Esophagus muscularis mucosa (tissue), 4 donors: ENCODE measurements around the gene ASB2. TPM values are rescaled to one million over a fixed set of nuclear protein-coding genes. Genes with fewer than 3 reads are reported as not detected.

Experiments
- DNase-seq: peaks from one replicate; pipeline ENCODE4 v3.0.0-alpha.2; 2017; ENCODE audit errors: extremely low spot score
- H3K27ac ChIP-seq, 4 donors: fragments of 200-600 bp; sonication (generic); replicated peaks in 1 of 4; 1 replicate in 3 of 4; 2 replicates in 1 of 4; pipeline ENCODE4 v1.5.1; 2016 to 2019; ENCODE audit warnings: mild to moderate bottlenecking in 1 of 4
- H3K27me3 ChIP-seq, 4 donors: fragments of 200-600 bp; sonication (generic); one replicate each; pipeline versions ENCODE4 v1.5.1 to v1.6.0; 2016 to 2019
- H3K36me3 ChIP-seq, 4 donors: fragments of 200-600 bp; sonication (generic); one replicate each; pipeline ENCODE4 v1.5.1; 2016 to 2019
- H3K4me1 ChIP-seq, 4 donors: fragments of 200-600 bp; sonication (generic); one replicate each; pipeline ENCODE4 v1.5.1; 2016 to 2019
- H3K4me3 ChIP-seq, 4 donors: fragments of 200-600 bp; sonication (generic); 1 replicate in 2 of 4; 2 replicates in 2 of 4; pipeline ENCODE4 v1.5.1; 2016 to 2019; ENCODE audit warnings: mild to moderate bottlenecking in 4 of 4, moderate library complexity in 1 of 4
- H3K9me3 ChIP-seq, 4 donors: fragments of 200-600 bp; sonication (generic); 1 replicate in 3 of 4; 2 replicates in 1 of 4; pipeline ENCODE4 v1.5.1; 2016 to 2019
- EP300 ChIP-seq: sonication (generic); formaldehyde crosslinking; IDR thresholded peaks from one replicate; pipeline ENCODE4 v1.6.1; 2017; ENCODE audit warnings: antibody characterized with exemption
- POLR2A ChIP-seq: fragments of 450-650 bp; IDR thresholded peaks from one replicate; pipeline ENCODE4 v1.6.1; 2017; ENCODE audit warnings: antibody characterized with exemption, moderate library complexity, mild to moderate bottlenecking, low read depth
- POLR2AphosphoS5 ChIP-seq, 2 donors: sonication (generic); formaldehyde crosslinking; IDR thresholded peaks; one replicate each; pipeline ENCODE4 v1.6.1; 2017; ENCODE audit warnings: antibody characterized with exemption in 2 of 2
- WGBS: methylation state at CpG from one replicate; pipeline ENCODE4 v1.1.5; 2018; 5-methylcytosine and 5-hydroxymethylcytosine counted together
- intact Hi-C: fragments of 100-400 bp; cut with DNase I; formaldehyde crosslinking; loops from one replicate; pipeline ENCODE4 v1.15.1; 2023
- total RNA-seq, 4 donors: library from RNA; depleted of rRNA; stranded (reverse); fragments of >200 nt; gene quantifications; one replicate each; pipeline versions ENCODE4 v1.1.0 to v1.2.1, GENCODE V29; 2016
- TF ChIP-seq, protein P1 (sequence below), 3 experiments: fragments of 200-600 bp in 2 of 3; fragments of 450-650 bp in 1 of 3; sonication (generic) in 2 of 3; IDR thresholded peaks; one replicate each; pipeline ENCODE4 v1.5.1; 2017 to 2019; ENCODE audit warnings: antibody characterized with exemption in 3 of 3, mild to moderate bottlenecking in 2 of 3, moderate library complexity in 1 of 3

The ASB2 gene
- total RNA-seq, 4 donors from 2014 or later: 53.5 to 164 (median 105) TPM

DNA sequence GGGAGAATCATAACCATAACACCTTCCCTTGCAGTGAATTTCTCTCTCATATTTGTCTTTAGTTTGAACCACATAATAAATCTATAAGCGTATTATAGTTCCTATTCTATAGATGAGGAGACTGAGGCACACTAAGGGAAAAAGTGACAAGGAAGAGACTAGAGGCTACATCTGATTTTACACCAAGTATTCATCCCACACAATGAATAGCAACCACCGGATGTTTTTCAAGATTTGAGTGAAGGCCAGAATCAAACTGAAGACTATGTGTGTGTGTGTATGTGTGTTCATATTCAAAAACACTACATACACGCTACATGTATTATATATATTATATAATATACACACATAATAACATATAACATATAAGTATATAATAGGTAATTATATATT lies 4.7 kb downstream of the ASB2 start:
- 39% methylated on average over 3 of the region's 3 CpGs for WGBS
- intact Hi-C loops: no loop called here
- H3K27me3 ChIP-seq: no peaks in the 10 kb centered on the region
- peak overlapping the region; percentile 35 to 64 (median 50) for H3K4me3 ChIP-seq
- peaks cover 28 to 86% (median 76%) of the 10 kb centered on the region in 4 donors for H3K4me1 ChIP-seq
- H3K9me3 ChIP-seq: no peaks in the 10 kb centered on the region
- H3K36me3 ChIP-seq: no peaks in the 10 kb centered on the region
- DNase-seq: no peak
- TF ChIP-seq POLR2A (no peak), EP300 (no peak), POLR2AphosphoS5 (IDR thresholded peaks at IDR 0.05) (no peak)
- TF ChIP-seq, protein P1, sequence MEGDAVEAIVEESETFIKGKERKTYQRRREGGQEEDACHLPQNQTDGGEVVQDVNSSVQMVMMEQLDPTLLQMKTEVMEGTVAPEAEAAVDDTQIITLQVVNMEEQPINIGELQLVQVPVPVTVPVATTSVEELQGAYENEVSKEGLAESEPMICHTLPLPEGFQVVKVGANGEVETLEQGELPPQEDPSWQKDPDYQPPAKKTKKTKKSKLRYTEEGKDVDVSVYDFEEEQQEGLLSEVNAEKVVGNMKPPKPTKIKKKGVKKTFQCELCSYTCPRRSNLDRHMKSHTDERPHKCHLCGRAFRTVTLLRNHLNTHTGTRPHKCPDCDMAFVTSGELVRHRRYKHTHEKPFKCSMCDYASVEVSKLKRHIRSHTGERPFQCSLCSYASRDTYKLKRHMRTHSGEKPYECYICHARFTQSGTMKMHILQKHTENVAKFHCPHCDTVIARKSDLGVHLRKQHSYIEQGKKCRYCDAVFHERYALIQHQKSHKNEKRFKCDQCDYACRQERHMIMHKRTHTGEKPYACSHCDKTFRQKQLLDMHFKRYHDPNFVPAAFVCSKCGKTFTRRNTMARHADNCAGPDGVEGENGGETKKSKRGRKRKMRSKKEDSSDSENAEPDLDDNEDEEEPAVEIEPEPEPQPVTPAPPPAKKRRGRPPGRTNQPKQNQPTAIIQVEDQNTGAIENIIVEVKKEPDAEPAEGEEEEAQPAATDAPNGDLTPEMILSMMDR (IDR thresholded peaks at IDR 0.05): no peak
- peak overlapping the region; percentile 89 to 95 (median 93) for H3K27ac ChIP-seq

DNA sequence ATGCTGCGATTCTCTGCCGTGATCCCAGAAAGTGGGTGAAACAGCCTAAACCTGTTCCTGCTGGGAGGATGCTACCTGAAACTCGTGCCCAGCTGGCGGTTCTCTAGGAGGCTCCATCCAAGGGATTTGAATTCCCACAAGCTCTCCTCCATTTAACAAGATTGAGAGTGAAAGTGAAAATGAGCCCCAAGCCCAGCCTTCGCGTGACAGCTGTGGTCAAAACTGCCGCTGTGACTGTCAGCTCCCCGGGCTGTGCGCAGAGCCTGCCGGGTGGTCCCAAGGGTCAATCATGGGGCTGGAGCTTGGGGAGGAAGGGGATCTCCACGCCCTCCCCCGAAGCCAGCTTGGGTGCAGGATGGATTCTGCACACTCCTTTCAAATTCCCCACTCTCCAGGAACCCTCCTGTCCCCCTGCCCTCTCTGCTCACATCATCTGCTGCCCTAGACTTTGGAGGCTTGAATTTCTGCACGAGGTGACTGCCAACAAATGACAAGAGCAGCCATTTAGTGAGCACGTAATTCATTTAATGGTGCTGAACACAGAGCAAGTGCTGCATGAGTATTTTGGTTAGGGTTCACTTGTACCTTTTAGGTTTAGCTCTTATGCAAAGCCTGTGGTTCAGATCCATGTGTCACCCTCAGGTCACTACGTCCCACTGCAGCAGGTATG lies 5.3 kb downstream of the ASB2 start:
- TF ChIP-seq POLR2AphosphoS5 (IDR thresholded peaks at IDR 0.05) (no peak), EP300 (no peak), POLR2A (no peak)
- TF ChIP-seq, protein P1 (IDR thresholded peaks at IDR 0.05): no peak
- no peak for DNase-seq
- WGBS: 34% methylated on average over 5 of the region's 15 CpGs
- H3K27ac ChIP-seq: peak overlapping the region; percentile 89 to 95 (median 93)
- no peaks in the 10 kb centered on the region for H3K27me3 ChIP-seq
- intact Hi-C loops: no loop called here
- peaks cover 30 to 87% (median 81%) of the 10 kb centered on the region in 4 donors for H3K4me1 ChIP-seq
- H3K4me3 ChIP-seq: peak overlapping the region; percentile 35 to 64 (median 50)
- H3K36me3 ChIP-seq: no peaks in the 10 kb centered on the region
- H3K9me3 ChIP-seq: no peaks in the 10 kb centered on the region

GRCh38 chr14:93970585-93970964 lies 5.8 kb downstream of the ASB2 start:
- intact Hi-C loops: no loop called here
- WGBS: 42% methylated on average over 4 of the region's 9 CpGs
- peaks cover 35 to 90% (median 86%) of the 10 kb centered on the region in 4 donors for H3K4me1 ChIP-seq

GRCh38 chr14:93969082-93969828 lies 7.1 kb downstream of the ASB2 start:
- H3K27me3 ChIP-seq: no peaks in the 10 kb centered on the region
- no peak overlapping the region for H3K4me3 ChIP-seq
- DNase-seq: no peak
- peaks cover 0 to 1% (median 0%) of the 10 kb centered on the region in 4 donors for H3K36me3 ChIP-seq
- peak overlapping the region; percentile 89 to 95 (median 93) for H3K27ac ChIP-seq
- intact Hi-C loops: no loop called here
- peaks cover 43 to 95% (median 93%) of the 10 kb centered on the region in 4 donors for H3K4me1 ChIP-seq
- TF ChIP-seq POLR2AphosphoS5 (IDR thresholded peaks at IDR 0.05) (peak in 1 of 2 donors; percentile 23), POLR2A (no peak), EP300 (no peak)
- TF ChIP-seq, protein P1 (IDR thresholded peaks at IDR 0.05): no peak
- no peaks in the 10 kb centered on the region for H3K9me3 ChIP-seq
- 44% methylated on average over 12 of the region's 12 CpGs for WGBS

More at GRCh38 chr14:93970585-93970964, 5.8 kb downstream of the ASB2 start:
- no peak for DNase-seq
- H3K27ac ChIP-seq: peak overlapping the region; percentile 89 to 95 (median 93)
- H3K27me3 ChIP-seq: no peaks in the 10 kb centered on the region
- no peaks in the 10 kb centered on the region for H3K9me3 ChIP-seq
- TF ChIP-seq, protein P1 (IDR thresholded peaks at IDR 0.05): peak; percentile 29 to 42 (median 36)
- no peak for TF ChIP-seq POLR2A
- peak overlapping the region; percentile 35 to 64 (median 50) for H3K4me3 ChIP-seq
- H3K36me3 ChIP-seq: no peaks in the 10 kb centered on the region
